A673 (cell line): ENCODE results near the gene USP14. TPM values are rescaled to one million over a fixed set of nuclear protein-coding genes. Genes with fewer than 3 reads are reported as not detected.

Experiments used
- BruUV-seq: library from RNA; stranded (reverse); fragments of 400-500 nt; replicated peaks from 2 replicates; lab custom pipeline; 2021; lab: Mats Ljungman, UMichigan
- CTCF ChIA-PET: fragments of 300-600 bp; sonication (Branson Sonifier 250); formaldehyde crosslinking; loops from one replicate; lab custom pipeline; 2022; ENCODE audit warnings: antibody characterized with exemption; lab: Charles Lee
- POLR2A ChIA-PET: fragments of 300-600 bp; sonication (Branson Sonifier 250); formaldehyde crosslinking; loops from one replicate; lab custom pipeline; 2022; ENCODE audit warnings: antibody characterized with exemption; ENCODE audit not compliant: low non-redundant PET; lab: Charles Lee
- DNase-seq: peaks from one replicate; pipeline ENCODE4 v3.0.0-alpha.2; 2015; ENCODE audit warnings: low spot score
- H3K27ac ChIP-seq: fragments of 200-600 bp; sonication (generic); 2 replicates; pipeline ENCODE4 v1.5.1; 2016; ENCODE audit warnings: mixed run types, low read depth, mild to moderate bottlenecking, mixed read lengths, antibody characterized with exemption, low read length; ENCODE audit not compliant: poor library complexity, severe bottlenecking
- H3K27me3 ChIP-seq: fragments of 200-600 bp; sonication (generic); replicated peaks from 2 replicates; pipeline ENCODE4 v1.6.1; 2017; ENCODE audit warnings: mixed run types, low read depth, mild to moderate bottlenecking, mixed read lengths, antibody characterized with exemption, low read length; ENCODE audit not compliant: insufficient read depth, poor library complexity
- H3K36me3 ChIP-seq: fragments of 200-600 bp; sonication (generic); 2 replicates; pipeline ENCODE4 v1.6.1; 2016; ENCODE audit warnings: mixed run types, mild to moderate bottlenecking, mixed read lengths, antibody characterized with exemption, low read length; ENCODE audit not compliant: insufficient read depth, poor library complexity, severe bottlenecking
- H3K4me1 ChIP-seq: fragments of 200-600 bp; sonication (generic); 2 replicates; pipeline ENCODE4 v1.6.1; 2017; ENCODE audit warnings: mixed run types, mild to moderate bottlenecking, mixed read lengths, antibody characterized with exemption, low read length; ENCODE audit not compliant: insufficient read depth, poor library complexity, severe bottlenecking
- H3K4me3 ChIP-seq: fragments of 200-600 bp; sonication (generic); 2 replicates; pipeline ENCODE4 v1.5.1; 2016; ENCODE audit warnings: low read depth, mixed run types, mild to moderate bottlenecking, mixed read lengths, low read length; ENCODE audit not compliant: poor library complexity, severe bottlenecking
- H3K9me3 ChIP-seq: fragments of 200-600 bp; sonication (generic); 2 replicates; pipeline ENCODE4 v1.6.1; 2016; ENCODE audit warnings: mixed run types, low read depth, mild to moderate bottlenecking, mixed read lengths, antibody characterized with exemption, low read length; ENCODE audit not compliant: poor library complexity, severe bottlenecking
- EZH2 ChIP-seq: fragments of 200-600 bp; sonication (generic); IDR thresholded peaks from 2 replicates; pipeline ENCODE4 v1.6.1; 2017; ENCODE audit warnings: borderline replicate concordance, low read depth, mild to moderate bottlenecking, mixed read lengths, antibody characterized with exemption, low read length; ENCODE audit not compliant: poor library complexity, severe bottlenecking
- intact Hi-C: fragments of 100-400 bp; cut with micrococcal nuclease; formaldehyde crosslinking; loops from one replicate; pipeline ENCODE4 v1.10.0; 2022; ENCODE audit not compliant: unreplicated experiment
- microRNA-seq: library from miRNA; unstranded; fragments of <30 nt; microRNA quantifications from one replicate; pipeline ENCODE4 v1.2.0, GENCODE V29; 2021
- total RNA-seq: library from RNA; stranded (reverse); gene quantifications from 2 replicates; pipeline ENCODE4 v1.2.3, GENCODE V29; 2021
- TF ChIP-seq, protein P1 (sequence below): fragments of 300-800, 200-600 bp; sonication (generic); conservative IDR thresholded peaks from 2 replicates; pipeline ENCODE4 v1.5.1; 2017; ENCODE audit warnings: low read depth, mild to moderate bottlenecking, antibody characterized with exemption, low read length, moderate library complexity, mixed read lengths

The USP14 gene
- total RNA-seq, 1 experiment from 2014 or later = 148 TPM

GRCh38 chr18:255171-255570 is 96.8 kb downstream of the USP14 start:
- no peaks in the 10 kb centered on the region for H3K9me3 ChIP-seq
- intact Hi-C loops = no loop called here
- H3K4me3 ChIP-seq = no peak overlapping the region
- no peak for DNase-seq
- no peaks in the 10 kb centered on the region for H3K4me1 ChIP-seq
- POLR2A ChIA-PET = no interaction called here
- BruUV-seq = no TSS peak
- TF ChIP-seq EZH2 = no peak
- TF ChIP-seq, protein P1, sequence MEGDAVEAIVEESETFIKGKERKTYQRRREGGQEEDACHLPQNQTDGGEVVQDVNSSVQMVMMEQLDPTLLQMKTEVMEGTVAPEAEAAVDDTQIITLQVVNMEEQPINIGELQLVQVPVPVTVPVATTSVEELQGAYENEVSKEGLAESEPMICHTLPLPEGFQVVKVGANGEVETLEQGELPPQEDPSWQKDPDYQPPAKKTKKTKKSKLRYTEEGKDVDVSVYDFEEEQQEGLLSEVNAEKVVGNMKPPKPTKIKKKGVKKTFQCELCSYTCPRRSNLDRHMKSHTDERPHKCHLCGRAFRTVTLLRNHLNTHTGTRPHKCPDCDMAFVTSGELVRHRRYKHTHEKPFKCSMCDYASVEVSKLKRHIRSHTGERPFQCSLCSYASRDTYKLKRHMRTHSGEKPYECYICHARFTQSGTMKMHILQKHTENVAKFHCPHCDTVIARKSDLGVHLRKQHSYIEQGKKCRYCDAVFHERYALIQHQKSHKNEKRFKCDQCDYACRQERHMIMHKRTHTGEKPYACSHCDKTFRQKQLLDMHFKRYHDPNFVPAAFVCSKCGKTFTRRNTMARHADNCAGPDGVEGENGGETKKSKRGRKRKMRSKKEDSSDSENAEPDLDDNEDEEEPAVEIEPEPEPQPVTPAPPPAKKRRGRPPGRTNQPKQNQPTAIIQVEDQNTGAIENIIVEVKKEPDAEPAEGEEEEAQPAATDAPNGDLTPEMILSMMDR = no peak
- H3K36me3 ChIP-seq = peaks cover 96% of the 10 kb centered on the region
- H3K27ac ChIP-seq = no peak overlapping the region
- no peaks in the 10 kb centered on the region for H3K27me3 ChIP-seq
- CTCF ChIA-PET = no interaction called here

GRCh38 chr18:260547-260946 is 102.2 kb downstream of the USP14 start:
- H3K27me3 ChIP-seq = no peaks in the 10 kb centered on the region
- H3K9me3 ChIP-seq = no peaks in the 10 kb centered on the region
- H3K27ac ChIP-seq = no peak overlapping the region
- H3K4me3 ChIP-seq = no peak overlapping the region
- no peak for DNase-seq
- no peaks in the 10 kb centered on the region for H3K4me1 ChIP-seq
- H3K36me3 ChIP-seq = peaks cover 75% of the 10 kb centered on the region
- BruUV-seq = no TSS peak
- ChIA-PET POLR2A (no interaction called here), CTCF (no interaction called here)
- intact Hi-C loops = no loop called here
- TF ChIP-seq, protein P1 = no peak
- no peak for TF ChIP-seq EZH2

DNA sequence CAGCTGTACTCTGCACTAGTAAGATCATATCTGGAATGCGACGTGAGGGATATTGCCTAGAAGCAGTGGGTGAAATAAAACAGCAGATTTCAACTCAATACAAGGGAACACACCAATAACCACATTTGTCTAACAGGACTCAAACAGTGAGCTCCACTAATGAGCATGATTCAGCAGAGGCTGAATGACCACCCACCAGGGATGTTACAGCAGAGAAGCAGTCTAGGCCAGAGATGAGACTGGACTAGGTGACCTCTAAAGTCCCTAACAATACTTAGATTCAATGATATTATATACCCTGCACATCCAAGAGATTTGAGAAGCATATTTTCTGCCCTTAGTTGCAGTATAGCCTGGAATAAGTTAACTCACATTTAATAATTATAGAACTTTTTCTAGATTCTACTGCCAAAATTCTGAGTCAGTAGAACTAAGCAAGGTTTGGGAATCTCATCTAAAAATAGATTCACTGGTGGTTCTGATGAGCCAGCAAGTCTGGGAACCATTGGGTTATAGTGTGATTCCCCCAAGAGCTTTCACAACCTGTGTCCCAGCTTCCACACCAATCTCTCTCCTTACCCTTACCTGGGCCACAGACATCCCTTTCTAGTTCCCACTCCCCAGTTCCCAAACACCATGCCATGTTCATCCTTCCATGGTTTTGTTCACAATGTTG is 103.2 kb downstream of the USP14 start:
- Histone ChIP-seq H3K4me3 (no peak overlapping the region), H3K36me3 (peaks cover 66% of the 10 kb centered on the region), H3K4me1 (no peaks in the 10 kb centered on the region), H3K9me3 (no peaks in the 10 kb centered on the region), H3K27me3 (no peaks in the 10 kb centered on the region), H3K27ac (no peak overlapping the region)
- ChIA-PET CTCF (interaction anchor here (0.6 kb wide), 1 partner anchor 384 kb away, joined by 5 read pairs; no protein-coding TSS in a partner anchor), POLR2A (no interaction called here)
- no peak for DNase-seq
- intact Hi-C loops = no loop called here
- no TSS peak for BruUV-seq
- TF ChIP-seq EZH2 = no peak
- TF ChIP-seq, protein P1 = no peak

Small RNA genes lying within 50 kb of the gene (microRNA-seq; reads per million reads assigned to microRNA genes)
- not detected for gene MIR8078

Other genes starting within 250 kb of the USP14 start
- gene TUBB8B, start 108.9 kb upstream of the USP14 start, total RNA-seq = 0.77 and 0.79 TPM in 2 replicates
- gene THOC1, start 109.5 kb downstream of the USP14 start, total RNA-seq = 70.9 and 76.7 TPM in 2 replicates